Gastrocnemius medialis (tissue), 4 donors: ENCODE results near the gene BDNF.

Experiments
- CTCF ChIP-seq, 5 experiments: fragments of 450-650 bp in 3 of 5; fragments of 200-600 bp in 2 of 5; sonication (generic) in 2 of 5; IDR thresholded peaks in 4 of 5; conservative IDR thresholded peaks in 1 of 5; 1 replicate in 4 of 5; 2 replicates in 1 of 5; pipeline ENCODE4 v1.5.1; 2016 to 2019; ENCODE audit warnings: antibody characterized with exemption in 5 of 5, mild to moderate bottlenecking in 3 of 5, moderate library complexity in 3 of 5
- POLR2A ChIP-seq, 2 donors: fragments of 450-650 bp; IDR thresholded peaks; one replicate each; pipeline ENCODE4 v1.6.1; 2017; ENCODE audit warnings: antibody characterized with exemption in 2 of 2, mild to moderate bottlenecking in 2 of 2, moderate library complexity in 2 of 2

GRCh38 chr11:27717377-27717776 is 17.1 kb upstream of the BDNF start:
- TF ChIP-seq CTCF (IDR thresholded peaks at IDR 0.05 in 4 of 5, conservative IDR thresholded peaks at IDR 0.05 in 1 of 5), result peak in 1 of 5 experiments; percentile 17
- TF ChIP-seq POLR2A (IDR thresholded peaks at IDR 0.05), result no peak
